K562 (cell line): ENCODE results near the gene KANK2. TPM values are rescaled to one million over a fixed set of nuclear protein-coding genes. Genes with fewer than 3 reads are reported as not detected.

Experiments
- ARID1B ChIP-seq: fragments of 450-650 bp; IDR thresholded peaks from 2 replicates; pipeline ENCODE4 v1.6.1; 2016; ENCODE audit warnings: antibody characterized with exemption, mild to moderate bottlenecking, inconsistent platforms
- JUN ChIP-seq, 2 experiments: sonication (generic) in 1 of 2; formaldehyde crosslinking in 1 of 2; IDR thresholded peaks; 2 replicates each; pipeline versions ENCODE4 v1.6.1 to v1.8.0; 2012 to 2022; ENCODE audit warnings: borderline replicate concordance in 2 of 2, mild to moderate bottlenecking in 2 of 2, improper control_type of control experiment in 1 of 2, low read depth in 1 of 2, low read length in 1 of 2, missing genetic modification reagents in 1 of 2
- polyA plus RNA-seq, 8 experiments: library from polyadenylated mRNA; depleted of rRNA in 4 of 8; stranded (reverse) in 5 of 8; unstranded in 3 of 8; fragments of >200 nt; fragmentation: Nextera tagmentation in 2 of 8; fragmentation: Illumina TruSeq in 1 of 8; extraction: Ambion mirVana in 2 of 8; extraction: Trizol in 1 of 8; gene quantifications; 2 replicates each; pipeline versions ENCODE4 v1.2.1 to v1.2.3, GENCODE V29; 2011 to 2014; ENCODE audit warnings: inconsistent platforms in 1 of 8, missing spikeins in 1 of 8
- total RNA-seq, 7 experiments: library from RNA; depleted of rRNA in 6 of 7; stranded (reverse); fragments of >200 nt in 6 of 7; fragmentation: Illumina TruSeq in 2 of 7; extraction: Trizol in 2 of 7; gene quantifications; 2 replicates each; pipeline versions ENCODE4 v1.2.1 to v1.2.3, GENCODE V29; 2011 to 2021; ENCODE audit warnings: low replicate concordance in 1 of 7
- TF ChIP-seq, protein P1 (sequence below), 2 experiments: IDR thresholded peaks; 2 replicates each; pipeline ENCODE4 v1.6.1; 2012; ENCODE audit warnings: improper control_type of control experiment in 2 of 2, low read depth in 2 of 2, low read length in 2 of 2, borderline replicate concordance in 1 of 2
- TF ChIP-seq, protein P2 (sequence below): fragments of 250-450 bp; sonication (Bioruptor Pico); IDR thresholded peaks from 2 replicates; pipeline ENCODE4 v1.6.1; 2021; ENCODE audit warnings: mild to moderate bottlenecking
- TF ChIP-seq, protein P3 (sequence below), 2 experiments: fragments of 450-650 bp in 1 of 2; sonication (generic) in 1 of 2; formaldehyde crosslinking in 1 of 2; IDR thresholded peaks in 1 of 2; conservative IDR thresholded peaks in 1 of 2; 2 replicates each; pipeline versions ENCODE4 v1.6.1 to v1.8.1; 2016 to 2023; ENCODE audit warnings: mild to moderate bottlenecking in 2 of 2, moderate library complexity in 2 of 2, inconsistent platforms in 1 of 2, missing genetic modification reagents in 1 of 2
- TF ChIP-seq, protein P4 (sequence below): fragments of 200-600 bp; sonication (generic); IDR thresholded peaks from one replicate; pipeline ENCODE4 v1.6.1; 2012; ENCODE audit warnings: mild to moderate bottlenecking, low read depth, low read length, inconsistent platforms

The KANK2 gene
- total and polyA plus RNA-seq, 9 of the 15 experiments (the other 6 are each of a cell fraction or from before 2014, with no cell fraction given) = 4.4 to 47.8 (median 21.3) TPM

DNA sequence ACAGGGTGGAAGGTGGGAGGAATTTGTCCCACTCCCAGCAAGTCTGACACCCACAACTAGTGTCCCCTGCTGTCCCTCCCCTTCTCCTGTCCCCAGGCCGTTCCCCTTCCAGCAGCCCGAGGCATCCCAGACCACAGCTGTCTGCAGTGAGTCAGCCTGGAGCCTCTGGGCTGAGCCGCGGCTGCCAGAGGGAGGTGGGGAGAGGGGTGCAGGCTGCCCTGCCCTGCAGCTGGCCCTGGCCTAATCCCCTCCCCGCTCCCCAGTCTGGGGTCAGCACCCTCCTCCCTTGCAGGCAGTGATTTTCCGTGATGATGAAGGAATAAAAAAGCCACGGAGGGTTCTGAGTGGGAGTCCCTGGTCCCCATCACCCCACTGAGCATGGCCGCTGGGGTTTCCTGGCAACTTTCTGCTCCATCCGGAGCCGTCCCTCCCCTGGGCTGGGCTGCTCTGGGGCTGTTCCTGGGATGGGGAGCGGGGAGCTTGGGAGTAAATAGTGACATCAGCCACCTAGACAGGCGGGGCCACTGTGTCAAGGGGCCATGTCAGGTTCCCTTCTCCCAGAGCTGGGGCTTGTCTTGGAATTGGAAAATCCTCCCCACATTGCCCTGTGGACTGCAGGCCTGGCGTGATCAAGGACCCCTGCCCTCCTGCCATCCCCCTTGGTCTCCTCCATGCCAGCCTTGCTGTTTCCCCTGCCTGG is 58.6 kb downstream of the KANK2 start (continued):
- TF ChIP-seq ARID1B (peak; percentile 15), JUN (IDR thresholded peaks at IDR 0.05; ENCODE audit: borderline replicate concordance, low read depth, low read length) (0 out of 2 replicates have a peak, but pooled peaks have one; percentile 20), JUN (CRISPR knock-in tag; IDR thresholded peaks at IDR 0.05; ENCODE audit: borderline replicate concordance) (no peak)
- TF ChIP-seq, protein P1, sequence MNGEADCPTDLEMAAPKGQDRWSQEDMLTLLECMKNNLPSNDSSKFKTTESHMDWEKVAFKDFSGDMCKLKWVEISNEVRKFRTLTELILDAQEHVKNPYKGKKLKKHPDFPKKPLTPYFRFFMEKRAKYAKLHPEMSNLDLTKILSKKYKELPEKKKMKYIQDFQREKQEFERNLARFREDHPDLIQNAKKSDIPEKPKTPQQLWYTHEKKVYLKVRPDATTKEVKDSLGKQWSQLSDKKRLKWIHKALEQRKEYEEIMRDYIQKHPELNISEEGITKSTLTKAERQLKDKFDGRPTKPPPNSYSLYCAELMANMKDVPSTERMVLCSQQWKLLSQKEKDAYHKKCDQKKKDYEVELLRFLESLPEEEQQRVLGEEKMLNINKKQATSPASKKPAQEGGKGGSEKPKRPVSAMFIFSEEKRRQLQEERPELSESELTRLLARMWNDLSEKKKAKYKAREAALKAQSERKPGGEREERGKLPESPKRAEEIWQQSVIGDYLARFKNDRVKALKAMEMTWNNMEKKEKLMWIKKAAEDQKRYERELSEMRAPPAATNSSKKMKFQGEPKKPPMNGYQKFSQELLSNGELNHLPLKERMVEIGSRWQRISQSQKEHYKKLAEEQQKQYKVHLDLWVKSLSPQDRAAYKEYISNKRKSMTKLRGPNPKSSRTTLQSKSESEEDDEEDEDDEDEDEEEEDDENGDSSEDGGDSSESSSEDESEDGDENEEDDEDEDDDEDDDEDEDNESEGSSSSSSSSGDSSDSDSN (IDR thresholded peaks at IDR 0.05; ENCODE audit: borderline replicate concordance in 1 of 2, low read depth in 2 of 2, low read length in 2 of 2) = peak in 1 of 2 experiments; percentile 77; a peak in 1 of 4 replicates
- TF ChIP-seq, protein P2, sequence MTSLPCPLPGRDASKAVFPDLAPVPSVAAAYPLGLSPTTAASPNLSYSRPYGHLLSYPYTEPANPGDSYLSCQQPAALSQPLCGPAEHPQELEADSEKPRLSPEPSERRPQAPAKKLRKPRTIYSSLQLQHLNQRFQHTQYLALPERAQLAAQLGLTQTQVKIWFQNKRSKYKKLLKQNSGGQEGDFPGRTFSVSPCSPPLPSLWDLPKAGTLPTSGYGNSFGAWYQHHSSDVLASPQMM (CRISPR knock-in tag) = no peak
- TF ChIP-seq, protein P3, sequence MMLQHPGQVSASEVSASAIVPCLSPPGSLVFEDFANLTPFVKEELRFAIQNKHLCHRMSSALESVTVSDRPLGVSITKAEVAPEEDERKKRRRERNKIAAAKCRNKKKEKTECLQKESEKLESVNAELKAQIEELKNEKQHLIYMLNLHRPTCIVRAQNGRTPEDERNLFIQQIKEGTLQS (IDR thresholded peaks at IDR 0.05) = peak; percentile 52
- TF ChIP-seq, protein P3 (CRISPR knock-in tag; conservative IDR thresholded peaks at IDR 0.05) = no peak
- TF ChIP-seq, protein P4, sequence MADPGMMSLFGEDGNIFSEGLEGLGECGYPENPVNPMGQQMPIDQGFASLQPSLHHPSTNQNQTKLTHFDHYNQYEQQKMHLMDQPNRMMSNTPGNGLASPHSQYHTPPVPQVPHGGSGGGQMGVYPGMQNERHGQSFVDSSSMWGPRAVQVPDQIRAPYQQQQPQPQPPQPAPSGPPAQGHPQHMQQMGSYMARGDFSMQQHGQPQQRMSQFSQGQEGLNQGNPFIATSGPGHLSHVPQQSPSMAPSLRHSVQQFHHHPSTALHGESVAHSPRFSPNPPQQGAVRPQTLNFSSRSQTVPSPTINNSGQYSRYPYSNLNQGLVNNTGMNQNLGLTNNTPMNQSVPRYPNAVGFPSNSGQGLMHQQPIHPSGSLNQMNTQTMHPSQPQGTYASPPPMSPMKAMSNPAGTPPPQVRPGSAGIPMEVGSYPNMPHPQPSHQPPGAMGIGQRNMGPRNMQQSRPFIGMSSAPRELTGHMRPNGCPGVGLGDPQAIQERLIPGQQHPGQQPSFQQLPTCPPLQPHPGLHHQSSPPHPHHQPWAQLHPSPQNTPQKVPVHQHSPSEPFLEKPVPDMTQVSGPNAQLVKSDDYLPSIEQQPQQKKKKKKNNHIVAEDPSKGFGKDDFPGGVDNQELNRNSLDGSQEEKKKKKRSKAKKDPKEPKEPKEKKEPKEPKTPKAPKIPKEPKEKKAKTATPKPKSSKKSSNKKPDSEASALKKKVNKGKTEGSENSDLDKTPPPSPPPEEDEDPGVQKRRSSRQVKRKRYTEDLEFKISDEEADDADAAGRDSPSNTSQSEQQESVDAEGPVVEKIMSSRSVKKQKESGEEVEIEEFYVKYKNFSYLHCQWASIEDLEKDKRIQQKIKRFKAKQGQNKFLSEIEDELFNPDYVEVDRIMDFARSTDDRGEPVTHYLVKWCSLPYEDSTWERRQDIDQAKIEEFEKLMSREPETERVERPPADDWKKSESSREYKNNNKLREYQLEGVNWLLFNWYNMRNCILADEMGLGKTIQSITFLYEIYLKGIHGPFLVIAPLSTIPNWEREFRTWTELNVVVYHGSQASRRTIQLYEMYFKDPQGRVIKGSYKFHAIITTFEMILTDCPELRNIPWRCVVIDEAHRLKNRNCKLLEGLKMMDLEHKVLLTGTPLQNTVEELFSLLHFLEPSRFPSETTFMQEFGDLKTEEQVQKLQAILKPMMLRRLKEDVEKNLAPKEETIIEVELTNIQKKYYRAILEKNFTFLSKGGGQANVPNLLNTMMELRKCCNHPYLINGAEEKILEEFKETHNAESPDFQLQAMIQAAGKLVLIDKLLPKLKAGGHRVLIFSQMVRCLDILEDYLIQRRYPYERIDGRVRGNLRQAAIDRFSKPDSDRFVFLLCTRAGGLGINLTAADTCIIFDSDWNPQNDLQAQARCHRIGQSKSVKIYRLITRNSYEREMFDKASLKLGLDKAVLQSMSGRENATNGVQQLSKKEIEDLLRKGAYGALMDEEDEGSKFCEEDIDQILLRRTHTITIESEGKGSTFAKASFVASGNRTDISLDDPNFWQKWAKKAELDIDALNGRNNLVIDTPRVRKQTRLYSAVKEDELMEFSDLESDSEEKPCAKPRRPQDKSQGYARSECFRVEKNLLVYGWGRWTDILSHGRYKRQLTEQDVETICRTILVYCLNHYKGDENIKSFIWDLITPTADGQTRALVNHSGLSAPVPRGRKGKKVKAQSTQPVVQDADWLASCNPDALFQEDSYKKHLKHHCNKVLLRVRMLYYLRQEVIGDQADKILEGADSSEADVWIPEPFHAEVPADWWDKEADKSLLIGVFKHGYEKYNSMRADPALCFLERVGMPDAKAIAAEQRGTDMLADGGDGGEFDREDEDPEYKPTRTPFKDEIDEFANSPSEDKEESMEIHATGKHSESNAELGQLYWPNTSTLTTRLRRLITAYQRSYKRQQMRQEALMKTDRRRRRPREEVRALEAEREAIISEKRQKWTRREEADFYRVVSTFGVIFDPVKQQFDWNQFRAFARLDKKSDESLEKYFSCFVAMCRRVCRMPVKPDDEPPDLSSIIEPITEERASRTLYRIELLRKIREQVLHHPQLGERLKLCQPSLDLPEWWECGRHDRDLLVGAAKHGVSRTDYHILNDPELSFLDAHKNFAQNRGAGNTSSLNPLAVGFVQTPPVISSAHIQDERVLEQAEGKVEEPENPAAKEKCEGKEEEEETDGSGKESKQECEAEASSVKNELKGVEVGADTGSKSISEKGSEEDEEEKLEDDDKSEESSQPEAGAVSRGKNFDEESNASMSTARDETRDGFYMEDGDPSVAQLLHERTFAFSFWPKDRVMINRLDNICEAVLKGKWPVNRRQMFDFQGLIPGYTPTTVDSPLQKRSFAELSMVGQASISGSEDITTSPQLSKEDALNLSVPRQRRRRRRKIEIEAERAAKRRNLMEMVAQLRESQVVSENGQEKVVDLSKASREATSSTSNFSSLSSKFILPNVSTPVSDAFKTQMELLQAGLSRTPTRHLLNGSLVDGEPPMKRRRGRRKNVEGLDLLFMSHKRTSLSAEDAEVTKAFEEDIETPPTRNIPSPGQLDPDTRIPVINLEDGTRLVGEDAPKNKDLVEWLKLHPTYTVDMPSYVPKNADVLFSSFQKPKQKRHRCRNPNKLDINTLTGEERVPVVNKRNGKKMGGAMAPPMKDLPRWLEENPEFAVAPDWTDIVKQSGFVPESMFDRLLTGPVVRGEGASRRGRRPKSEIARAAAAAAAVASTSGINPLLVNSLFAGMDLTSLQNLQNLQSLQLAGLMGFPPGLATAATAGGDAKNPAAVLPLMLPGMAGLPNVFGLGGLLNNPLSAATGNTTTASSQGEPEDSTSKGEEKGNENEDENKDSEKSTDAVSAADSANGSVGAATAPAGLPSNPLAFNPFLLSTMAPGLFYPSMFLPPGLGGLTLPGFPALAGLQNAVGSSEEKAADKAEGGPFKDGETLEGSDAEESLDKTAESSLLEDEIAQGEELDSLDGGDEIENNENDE = peak; percentile 49
